HUES48 (cell line): ENCODE measurements around the gene ARMC9.

Source experiments
- H3K27ac ChIP-seq: one replicate; pipeline ENCODE4 v1.7.0; 2013; ENCODE audit warnings: low read depth, low read length, inconsistent platforms
- H3K27me3 ChIP-seq: 2 replicates; pipeline ENCODE4 v1.6.1; 2013; ENCODE audit warnings: mild to moderate bottlenecking, low read length; ENCODE audit not compliant: control insufficient read depth, insufficient read depth
- H3K36me3 ChIP-seq: 2 replicates; pipeline ENCODE4 v1.6.1; 2013; ENCODE audit warnings: low read length; ENCODE audit not compliant: control insufficient read depth, insufficient read depth
- H3K4me1 ChIP-seq: 2 replicates; pipeline ENCODE4 v1.6.1; 2013; ENCODE audit warnings: mild to moderate bottlenecking, low read length; ENCODE audit not compliant: control insufficient read depth, insufficient read depth
- H3K4me3 ChIP-seq: 2 replicates; pipeline ENCODE4 v1.5.1; 2013; ENCODE audit warnings: mild to moderate bottlenecking, low read depth, low read length
- H3K9ac ChIP-seq: 2 replicates; pipeline ENCODE4 v1.6.1; 2013; ENCODE audit warnings: mild to moderate bottlenecking, low read depth, low read length, moderate library complexity
- H3K9me3 ChIP-seq: 2 replicates; pipeline ENCODE4 v1.6.1; 2013; ENCODE audit warnings: low read length; ENCODE audit not compliant: control insufficient read depth, insufficient read depth

ARMC9 gene

GRCh38 chr2:231386446-231386845 lies 188.0 kb downstream of the ARMC9 start:
- H3K4me3 ChIP-seq = no peak overlapping the region
- H3K9me3 ChIP-seq = no peaks in the 10 kb centered on the region
- no peak overlapping the region for H3K27ac ChIP-seq

GRCh38 chr2:231387904-231388724 lies 189.7 kb downstream of the ARMC9 start:
- Histone ChIP-seq H3K4me3 (no peak overlapping the region), H3K36me3 (no peaks in the 10 kb centered on the region), H3K4me1 (peaks cover 4% of the 10 kb centered on the region), H3K9ac (no peak overlapping the region), H3K27ac (no peak overlapping the region), H3K9me3 (no peaks in the 10 kb centered on the region), H3K27me3 (no peaks in the 10 kb centered on the region)

More at GRCh38 chr2:231386446-231386845, 188.0 kb downstream of the ARMC9 start:
- H3K4me1 ChIP-seq = no peaks in the 10 kb centered on the region
- H3K9ac ChIP-seq = no peak overlapping the region
- no peaks in the 10 kb centered on the region for H3K36me3 ChIP-seq
- H3K27me3 ChIP-seq = no peaks in the 10 kb centered on the region

GRCh38 chr2:231388725-231389346 lies 190.4 kb downstream of the ARMC9 start:
- peaks cover 12% of the 10 kb centered on the region for H3K4me1 ChIP-seq
- H3K27ac ChIP-seq = no peak overlapping the region
- H3K4me3 ChIP-seq = no peak overlapping the region
- no peaks in the 10 kb centered on the region for H3K27me3 ChIP-seq
- no peaks in the 10 kb centered on the region for H3K9me3 ChIP-seq
- H3K9ac ChIP-seq = no peak overlapping the region
- no peaks in the 10 kb centered on the region for H3K36me3 ChIP-seq

GRCh38 chr2:231390667-231391066 lies 192.2 kb downstream of the ARMC9 start:
- Histone ChIP-seq H3K4me1 (peaks cover 22% of the 10 kb centered on the region), H3K27me3 (no peaks in the 10 kb centered on the region), H3K9me3 (no peaks in the 10 kb centered on the region), H3K4me3 (no peak overlapping the region), H3K9ac (no peak overlapping the region), H3K36me3 (no peaks in the 10 kb centered on the region), H3K27ac (no peak overlapping the region)

GRCh38 chr2:231391981-231392380 lies 193.6 kb downstream of the ARMC9 start:
- Histone ChIP-seq H3K27ac (no peak overlapping the region), H3K36me3 (no peaks in the 10 kb centered on the region), H3K4me1 (peaks cover 25% of the 10 kb centered on the region), H3K9ac (no peak overlapping the region), H3K27me3 (no peaks in the 10 kb centered on the region), H3K4me3 (no peak overlapping the region), H3K9me3 (no peaks in the 10 kb centered on the region)

- no peaks in the 10 kb centered on the region for H3K27me3 ChIP-seq
- no peaks in the 10 kb centered on the region for H3K9me3 ChIP-seq
- H3K9ac ChIP-seq = no peak overlapping the region
- peaks cover 4% of the 10 kb centered on the region; the same call in 1 of the 2 replicates for H3K36me3 ChIP-seq
- no peak overlapping the region for H3K4me3 ChIP-seq
- H3K4me1 ChIP-seq = peaks cover 25% of the 10 kb centered on the region
- H3K27ac ChIP-seq = no peak overlapping the region
Observed at GRCh38 chr2:231392431-231393148, 194.2 kb downstream of the ARMC9 start.

- Histone ChIP-seq H3K36me3 (peaks cover 12% of the 10 kb centered on the region), H3K9me3 (no peaks in the 10 kb centered on the region), H3K27me3 (no peaks in the 10 kb centered on the region), H3K9ac (no peak overlapping the region), H3K4me3 (no peak overlapping the region), H3K4me1 (peaks cover 25% of the 10 kb centered on the region), H3K27ac (no peak overlapping the region)
Observed at GRCh38 chr2:231393149-231394131, 195.0 kb downstream of the ARMC9 start.

GRCh38 chr2:231394211-231395141 lies 196.0 kb downstream of the ARMC9 start:
- Histone ChIP-seq H3K4me1 (peaks cover 25% of the 10 kb centered on the region), H3K36me3 (peaks cover 22% of the 10 kb centered on the region), H3K27me3 (no peaks in the 10 kb centered on the region), H3K9me3 (no peaks in the 10 kb centered on the region), H3K9ac (no peak overlapping the region; the same call in 1 of the 2 replicates), H3K27ac (no peak overlapping the region), H3K4me3 (peak overlapping the region; percentile 72; the same call in 1 of the 2 replicates)

- H3K9ac ChIP-seq = peak within 1 kb of the TSS; percentile 12; the same call in 1 of the 2 replicates
Observed at GRCh38 chr2:231395188-231396057, 197.0 kb downstream of the ARMC9 start, which contains the start of gene B3GNT7. B3GNT7 (plus strand) TSS chr2:231395710; CDS start chr2:231395804, 94 bp downstream.

More at GRCh38 chr2:231395188-231396057, 197.0 kb downstream of the ARMC9 start, which contains the start of gene B3GNT7:
- Histone ChIP-seq H3K4me1 (peaks cover 29% of the 10 kb centered on the region), H3K27ac (no peak within 1 kb of the TSS), H3K9me3 (no peaks in the 10 kb centered on the region), H3K4me3 (peak within 1 kb of the TSS; percentile 72), H3K36me3 (peaks cover 22% of the 10 kb centered on the region), H3K27me3 (no peaks in the 10 kb centered on the region)
